ENCODE measurements around the gene SCN1B.

DNA sequence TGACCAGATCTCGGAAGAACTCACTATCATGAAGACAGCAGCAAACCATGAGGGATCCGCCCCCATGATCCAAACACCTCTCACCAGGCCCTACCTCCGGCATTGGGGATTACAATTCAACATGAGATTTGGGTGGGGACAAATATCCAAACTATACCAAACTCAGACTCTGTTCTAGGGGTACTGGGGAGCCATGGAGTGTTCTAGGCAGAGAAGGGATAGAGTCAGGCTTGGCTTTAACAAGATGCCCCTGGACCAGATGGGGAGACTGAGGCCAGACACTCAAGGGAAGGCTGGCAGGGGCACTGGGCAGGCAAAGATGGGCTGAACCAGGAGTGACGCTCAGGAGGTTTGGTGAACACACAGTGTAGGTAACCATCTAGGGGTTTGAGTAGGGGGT, 11.9 kb upstream of the SCN1B start:
- TF ChIP-seq BRCA1 (IDR thresholded peaks at IDR 0.05; ENCODE audit: low read depth, low read length) (no peak), SRF (IDR thresholded peaks at IDR 0.05; ENCODE audit: low read depth in 2 of 2, low read length in 2 of 2) (no peak), CREM (IDR thresholded peaks at IDR 0.05; ENCODE audit: low read depth) (no peak), SIN3A (IDR thresholded peaks at IDR 0.05; ENCODE audit: low read depth, low read length) (no peak), MYC (IDR thresholded peaks at IDR 0.05; ENCODE audit: insufficient read depth, insufficient read length, insufficient replicate concordance, low read length, severe bottlenecking) (no peak), FOS (IDR thresholded peaks at IDR 0.05; ENCODE audit: borderline replicate concordance, extremely low read depth, insufficient read length) (no peak), PML (IDR thresholded peaks at IDR 0.05; ENCODE audit: low read length) (no peak), POLR2AphosphoS5 (IDR thresholded peaks at IDR 0.05; ENCODE audit: low read length) (no peak), FOXK2 (IDR thresholded peaks at IDR 0.05) (no peak), KDM1A (IDR thresholded peaks at IDR 0.05; ENCODE audit: borderline replicate concordance) (no peak), JUND (IDR thresholded peaks at IDR 0.05; ENCODE audit: low read depth, low read length) (no peak)
- TF ChIP-seq, protein P1, sequence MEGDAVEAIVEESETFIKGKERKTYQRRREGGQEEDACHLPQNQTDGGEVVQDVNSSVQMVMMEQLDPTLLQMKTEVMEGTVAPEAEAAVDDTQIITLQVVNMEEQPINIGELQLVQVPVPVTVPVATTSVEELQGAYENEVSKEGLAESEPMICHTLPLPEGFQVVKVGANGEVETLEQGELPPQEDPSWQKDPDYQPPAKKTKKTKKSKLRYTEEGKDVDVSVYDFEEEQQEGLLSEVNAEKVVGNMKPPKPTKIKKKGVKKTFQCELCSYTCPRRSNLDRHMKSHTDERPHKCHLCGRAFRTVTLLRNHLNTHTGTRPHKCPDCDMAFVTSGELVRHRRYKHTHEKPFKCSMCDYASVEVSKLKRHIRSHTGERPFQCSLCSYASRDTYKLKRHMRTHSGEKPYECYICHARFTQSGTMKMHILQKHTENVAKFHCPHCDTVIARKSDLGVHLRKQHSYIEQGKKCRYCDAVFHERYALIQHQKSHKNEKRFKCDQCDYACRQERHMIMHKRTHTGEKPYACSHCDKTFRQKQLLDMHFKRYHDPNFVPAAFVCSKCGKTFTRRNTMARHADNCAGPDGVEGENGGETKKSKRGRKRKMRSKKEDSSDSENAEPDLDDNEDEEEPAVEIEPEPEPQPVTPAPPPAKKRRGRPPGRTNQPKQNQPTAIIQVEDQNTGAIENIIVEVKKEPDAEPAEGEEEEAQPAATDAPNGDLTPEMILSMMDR (IDR thresholded peaks at IDR 0.05 in 2 of 3, conservative IDR thresholded peaks at IDR 0.05 in 1 of 3; ENCODE audit: control insufficient read depth in 2 of 3, extremely low read depth in 1 of 3, insufficient read depth in 1 of 3, low read depth in 3 of 3, low read length in 3 of 3), result no peak
- TF ChIP-seq, protein P2, sequence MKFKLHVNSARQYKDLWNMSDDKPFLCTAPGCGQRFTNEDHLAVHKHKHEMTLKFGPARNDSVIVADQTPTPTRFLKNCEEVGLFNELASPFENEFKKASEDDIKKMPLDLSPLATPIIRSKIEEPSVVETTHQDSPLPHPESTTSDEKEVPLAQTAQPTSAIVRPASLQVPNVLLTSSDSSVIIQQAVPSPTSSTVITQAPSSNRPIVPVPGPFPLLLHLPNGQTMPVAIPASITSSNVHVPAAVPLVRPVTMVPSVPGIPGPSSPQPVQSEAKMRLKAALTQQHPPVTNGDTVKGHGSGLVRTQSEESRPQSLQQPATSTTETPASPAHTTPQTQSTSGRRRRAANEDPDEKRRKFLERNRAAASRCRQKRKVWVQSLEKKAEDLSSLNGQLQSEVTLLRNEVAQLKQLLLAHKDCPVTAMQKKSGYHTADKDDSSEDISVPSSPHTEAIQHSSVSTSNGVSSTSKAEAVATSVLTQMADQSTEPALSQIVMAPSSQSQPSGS (IDR thresholded peaks at IDR 0.05; ENCODE audit: low read length), result no peak
- TF ChIP-seq, protein P3, sequence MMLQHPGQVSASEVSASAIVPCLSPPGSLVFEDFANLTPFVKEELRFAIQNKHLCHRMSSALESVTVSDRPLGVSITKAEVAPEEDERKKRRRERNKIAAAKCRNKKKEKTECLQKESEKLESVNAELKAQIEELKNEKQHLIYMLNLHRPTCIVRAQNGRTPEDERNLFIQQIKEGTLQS (IDR thresholded peaks at IDR 0.05; ENCODE audit: borderline replicate concordance, extremely low read depth, low read depth, low read length), result no peak
